Panc1 (cell line): Measurements from ENCODE around the gene FTO.

Experiments used
- CTCF ChIP-seq: fragments of 450-650 bp; IDR thresholded peaks from 2 replicates; pipeline ENCODE4 v1.5.1; 2017; ENCODE audit warnings: mild to moderate bottlenecking
- POLR2AphosphoS5 ChIP-seq: IDR thresholded peaks from 2 replicates; pipeline ENCODE4 v1.6.1; 2012; ENCODE audit warnings: mild to moderate bottlenecking, low read depth, low read length, moderate library complexity
- TCF7L2 ChIP-seq: IDR thresholded peaks from 2 replicates; pipeline ENCODE4 v1.6.1; 2011; ENCODE audit warnings: mild to moderate bottlenecking, low read depth, low read length, inconsistent platforms
- TF ChIP-seq, protein P1 (sequence below), 2 experiments: IDR thresholded peaks; 2 replicates each; pipeline ENCODE4 v1.6.1; 2011 to 2012; ENCODE audit warnings: low read depth in 2 of 2, control low read depth in 1 of 2, low read length in 1 of 2, mild to moderate bottlenecking in 1 of 2, moderate library complexity in 1 of 2; ENCODE audit not compliant: insufficient read depth in 1 of 2

- no peak for TF ChIP-seq CTCF
- no peak for TF ChIP-seq TCF7L2
- TF ChIP-seq POLR2AphosphoS5 = no peak
- TF ChIP-seq, protein P1, sequence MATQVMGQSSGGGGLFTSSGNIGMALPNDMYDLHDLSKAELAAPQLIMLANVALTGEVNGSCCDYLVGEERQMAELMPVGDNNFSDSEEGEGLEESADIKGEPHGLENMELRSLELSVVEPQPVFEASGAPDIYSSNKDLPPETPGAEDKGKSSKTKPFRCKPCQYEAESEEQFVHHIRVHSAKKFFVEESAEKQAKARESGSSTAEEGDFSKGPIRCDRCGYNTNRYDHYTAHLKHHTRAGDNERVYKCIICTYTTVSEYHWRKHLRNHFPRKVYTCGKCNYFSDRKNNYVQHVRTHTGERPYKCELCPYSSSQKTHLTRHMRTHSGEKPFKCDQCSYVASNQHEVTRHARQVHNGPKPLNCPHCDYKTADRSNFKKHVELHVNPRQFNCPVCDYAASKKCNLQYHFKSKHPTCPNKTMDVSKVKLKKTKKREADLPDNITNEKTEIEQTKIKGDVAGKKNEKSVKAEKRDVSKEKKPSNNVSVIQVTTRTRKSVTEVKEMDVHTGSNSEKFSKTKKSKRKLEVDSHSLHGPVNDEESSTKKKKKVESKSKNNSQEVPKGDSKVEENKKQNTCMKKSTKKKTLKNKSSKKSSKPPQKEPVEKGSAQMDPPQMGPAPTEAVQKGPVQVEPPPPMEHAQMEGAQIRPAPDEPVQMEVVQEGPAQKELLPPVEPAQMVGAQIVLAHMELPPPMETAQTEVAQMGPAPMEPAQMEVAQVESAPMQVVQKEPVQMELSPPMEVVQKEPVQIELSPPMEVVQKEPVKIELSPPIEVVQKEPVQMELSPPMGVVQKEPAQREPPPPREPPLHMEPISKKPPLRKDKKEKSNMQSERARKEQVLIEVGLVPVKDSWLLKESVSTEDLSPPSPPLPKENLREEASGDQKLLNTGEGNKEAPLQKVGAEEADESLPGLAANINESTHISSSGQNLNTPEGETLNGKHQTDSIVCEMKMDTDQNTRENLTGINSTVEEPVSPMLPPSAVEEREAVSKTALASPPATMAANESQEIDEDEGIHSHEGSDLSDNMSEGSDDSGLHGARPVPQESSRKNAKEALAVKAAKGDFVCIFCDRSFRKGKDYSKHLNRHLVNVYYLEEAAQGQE (IDR thresholded peaks at IDR 0.05; ENCODE audit: insufficient read depth in 1 of 2, low read depth in 2 of 2, low read length in 1 of 2) = no peak
Observed at GRCh38 chr16:54201200-54201599, 497.2 kb downstream of the FTO start.
